Measurements from ENCODE around the gene KRT23. TPM values are rescaled to one million over a fixed set of nuclear protein-coding genes. Genes with fewer than 3 reads are reported as not detected.

Gene KRT23
- total RNA-seq, 1 donor from 2014 or later, result not detected

DNA sequence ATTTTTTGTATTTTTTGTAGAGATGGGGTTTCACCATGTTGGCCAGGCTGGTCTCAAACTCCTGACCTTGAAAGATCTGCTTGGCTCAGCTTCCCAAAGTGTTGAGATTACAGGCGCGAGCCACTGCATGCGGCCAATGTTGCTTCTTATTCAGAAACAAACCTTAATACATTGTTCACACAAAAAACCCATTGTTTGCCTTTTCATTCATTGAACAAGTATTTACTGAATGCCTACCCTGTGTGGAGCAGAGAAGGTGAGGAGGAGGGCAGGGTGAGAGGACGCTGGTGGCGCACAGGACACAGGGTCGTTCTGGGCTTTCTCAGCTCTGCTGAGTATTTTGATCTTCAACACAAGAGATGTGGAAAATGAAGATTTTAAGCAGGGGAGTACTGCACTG is 8.0 kb upstream of the KRT23 start:
- H3K27me3 Mint-ChIP-seq (ENCODE audit: unreplicated experiment), result peaks cover 2% of the 10 kb centered on the region
- H3K4me1 Mint-ChIP-seq (ENCODE audit: low read depth, unreplicated experiment), result peaks cover 5% of the 10 kb centered on the region
- TF ChIP-seq, protein P1, sequence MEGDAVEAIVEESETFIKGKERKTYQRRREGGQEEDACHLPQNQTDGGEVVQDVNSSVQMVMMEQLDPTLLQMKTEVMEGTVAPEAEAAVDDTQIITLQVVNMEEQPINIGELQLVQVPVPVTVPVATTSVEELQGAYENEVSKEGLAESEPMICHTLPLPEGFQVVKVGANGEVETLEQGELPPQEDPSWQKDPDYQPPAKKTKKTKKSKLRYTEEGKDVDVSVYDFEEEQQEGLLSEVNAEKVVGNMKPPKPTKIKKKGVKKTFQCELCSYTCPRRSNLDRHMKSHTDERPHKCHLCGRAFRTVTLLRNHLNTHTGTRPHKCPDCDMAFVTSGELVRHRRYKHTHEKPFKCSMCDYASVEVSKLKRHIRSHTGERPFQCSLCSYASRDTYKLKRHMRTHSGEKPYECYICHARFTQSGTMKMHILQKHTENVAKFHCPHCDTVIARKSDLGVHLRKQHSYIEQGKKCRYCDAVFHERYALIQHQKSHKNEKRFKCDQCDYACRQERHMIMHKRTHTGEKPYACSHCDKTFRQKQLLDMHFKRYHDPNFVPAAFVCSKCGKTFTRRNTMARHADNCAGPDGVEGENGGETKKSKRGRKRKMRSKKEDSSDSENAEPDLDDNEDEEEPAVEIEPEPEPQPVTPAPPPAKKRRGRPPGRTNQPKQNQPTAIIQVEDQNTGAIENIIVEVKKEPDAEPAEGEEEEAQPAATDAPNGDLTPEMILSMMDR (IDR thresholded peaks at IDR 0.05; ENCODE audit: partially characterized antibody, unreplicated experiment), result no peak
- peaks cover 3% of the 10 kb centered on the region for H3K9me3 Mint-ChIP-seq (ENCODE audit: unreplicated experiment)
- no peak for DNase-seq
- H3K4me3 Mint-ChIP-seq (ENCODE audit: unreplicated experiment), result no peak overlapping the region
- H3K27ac Mint-ChIP-seq (ENCODE audit: unreplicated experiment), result no peak overlapping the region
- H3K36me3 Mint-ChIP-seq (ENCODE audit: unreplicated experiment), result no peaks in the 10 kb centered on the region

DNA sequence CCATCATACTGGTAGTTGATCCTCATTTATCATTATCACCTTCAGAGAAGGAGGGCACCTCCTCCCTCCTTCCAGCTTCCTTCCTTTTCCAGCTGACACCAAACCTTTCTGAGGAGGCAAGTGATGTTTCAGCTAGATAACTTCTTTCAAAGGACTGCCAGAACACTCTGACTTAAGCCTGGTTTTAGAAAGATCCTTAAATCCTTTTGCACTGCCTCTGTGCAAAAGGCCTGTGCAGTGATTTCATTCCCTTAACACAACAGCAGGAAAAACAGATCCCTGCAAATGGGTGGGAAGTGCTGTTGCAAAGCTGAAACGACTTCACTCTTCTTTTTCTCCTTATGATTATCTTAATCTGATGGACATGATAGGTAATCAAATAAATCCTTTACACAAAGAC is 7.1 kb upstream of the KRT23 start:
- TF ChIP-seq, protein P1 (IDR thresholded peaks at IDR 0.05; ENCODE audit: partially characterized antibody, unreplicated experiment), result no peak
- Mint-ChIP-seq H3K27ac (ENCODE audit: unreplicated experiment) (no peak overlapping the region), H3K36me3 (ENCODE audit: unreplicated experiment) (no peaks in the 10 kb centered on the region), H3K9me3 (ENCODE audit: unreplicated experiment) (peaks cover 3% of the 10 kb centered on the region), H3K27me3 (ENCODE audit: unreplicated experiment) (peaks cover 2% of the 10 kb centered on the region), H3K4me1 (ENCODE audit: low read depth, unreplicated experiment) (peaks cover 5% of the 10 kb centered on the region), H3K4me3 (ENCODE audit: unreplicated experiment) (no peak overlapping the region)
- no peak for DNase-seq

DNA sequence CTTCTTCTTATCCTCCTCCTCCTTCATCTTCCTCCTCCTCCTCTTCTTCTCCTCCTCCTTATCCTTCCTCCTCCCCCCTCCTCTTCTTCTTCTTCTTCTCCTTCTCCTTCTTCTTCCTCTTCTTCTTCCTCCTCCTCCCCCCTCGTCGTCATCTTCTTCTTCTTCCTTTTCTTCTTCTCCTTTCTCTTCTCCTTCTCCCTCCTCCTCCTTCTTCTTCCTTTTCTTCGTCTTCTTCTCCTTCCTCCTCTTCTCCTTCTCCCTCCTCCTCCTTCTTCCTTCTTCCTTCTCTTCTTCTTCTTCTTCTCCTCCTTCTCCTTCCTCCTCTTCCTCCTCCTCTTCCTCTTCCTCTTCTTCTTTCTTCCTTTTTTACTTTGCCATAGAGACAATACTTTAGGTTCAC is 5.1 kb upstream of the KRT23 start:
- no peaks in the 10 kb centered on the region for H3K4me1 Mint-ChIP-seq (ENCODE audit: low read depth, unreplicated experiment)
- no peak overlapping the region for H3K27ac Mint-ChIP-seq (ENCODE audit: unreplicated experiment)
- no peak for DNase-seq
- H3K36me3 Mint-ChIP-seq (ENCODE audit: unreplicated experiment), result no peaks in the 10 kb centered on the region
- no peak overlapping the region for H3K4me3 Mint-ChIP-seq (ENCODE audit: unreplicated experiment)
- no peaks in the 10 kb centered on the region for H3K27me3 Mint-ChIP-seq (ENCODE audit: unreplicated experiment)
- TF ChIP-seq, protein P1 (IDR thresholded peaks at IDR 0.05; ENCODE audit: partially characterized antibody, unreplicated experiment), result no peak
- no peaks in the 10 kb centered on the region for H3K9me3 Mint-ChIP-seq (ENCODE audit: unreplicated experiment)

DNA sequence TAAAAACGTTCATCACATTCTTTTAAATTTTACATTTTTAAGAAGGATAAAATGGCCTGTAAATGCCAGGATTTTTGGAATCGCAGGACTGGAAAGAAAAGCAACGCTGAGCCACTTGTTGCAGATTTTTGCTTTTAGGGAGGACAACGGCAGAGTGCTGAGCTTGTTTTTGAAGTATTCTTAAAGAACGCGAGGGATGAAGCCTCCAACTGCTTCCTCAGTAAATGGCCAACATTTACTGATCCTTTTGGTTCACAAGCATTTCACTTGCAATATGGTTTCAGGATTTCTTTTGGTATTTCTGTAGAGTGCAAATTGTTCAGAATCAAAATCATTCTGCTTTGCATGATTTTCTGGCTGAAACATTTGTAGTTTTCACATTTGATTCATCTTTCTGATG is 2.8 kb upstream of the KRT23 start:
- no peak overlapping the region for H3K4me3 Mint-ChIP-seq (ENCODE audit: unreplicated experiment)
- H3K9me3 Mint-ChIP-seq (ENCODE audit: unreplicated experiment), result no peaks in the 10 kb centered on the region
- H3K4me1 Mint-ChIP-seq (ENCODE audit: low read depth, unreplicated experiment), result no peaks in the 10 kb centered on the region
- no peaks in the 10 kb centered on the region for H3K27me3 Mint-ChIP-seq (ENCODE audit: unreplicated experiment)
- no peak overlapping the region for H3K27ac Mint-ChIP-seq (ENCODE audit: unreplicated experiment)
- TF ChIP-seq, protein P1 (IDR thresholded peaks at IDR 0.05; ENCODE audit: partially characterized antibody, unreplicated experiment), result no peak
- DNase-seq, result no peak
- no peaks in the 10 kb centered on the region for H3K36me3 Mint-ChIP-seq (ENCODE audit: unreplicated experiment)

DNA sequence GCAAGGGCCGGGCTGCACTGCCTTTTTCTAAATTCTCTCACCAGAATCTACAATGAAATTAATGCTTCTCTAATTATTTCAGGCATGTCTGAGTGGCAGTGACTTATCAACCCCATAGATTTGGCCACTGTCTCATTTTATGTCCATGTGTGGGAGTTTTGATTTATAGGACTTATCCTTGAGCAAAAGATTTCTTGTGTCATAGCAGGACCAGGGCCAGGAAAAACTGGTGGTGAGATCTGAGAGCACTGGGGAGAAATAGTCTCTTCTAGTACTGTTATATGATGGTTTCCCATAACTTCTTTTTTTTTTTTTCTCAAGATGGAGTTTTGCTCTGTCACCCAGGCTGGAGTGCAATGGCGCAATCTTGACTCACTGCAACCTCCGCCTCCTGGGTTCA is 1.5 kb upstream of the KRT23 start:
- no peak for DNase-seq
- Mint-ChIP-seq H3K4me3 (ENCODE audit: unreplicated experiment) (no peak overlapping the region), H3K27ac (ENCODE audit: unreplicated experiment) (no peak overlapping the region), H3K9me3 (ENCODE audit: unreplicated experiment) (no peaks in the 10 kb centered on the region), H3K27me3 (ENCODE audit: unreplicated experiment) (no peaks in the 10 kb centered on the region), H3K4me1 (ENCODE audit: low read depth, unreplicated experiment) (no peaks in the 10 kb centered on the region), H3K36me3 (ENCODE audit: unreplicated experiment) (no peaks in the 10 kb centered on the region)
- TF ChIP-seq, protein P1 (IDR thresholded peaks at IDR 0.05; ENCODE audit: partially characterized antibody, unreplicated experiment), result no peak
